ENCODE results near the gene PLPP4. TPM values are rescaled to one million over a fixed set of nuclear protein-coding genes. Genes with fewer than 3 reads are reported as not detected.

The PLPP4 gene
- total and polyA plus RNA-seq, 4 donors, result 0.18 to 0.51 TPM; not detected in 2

- WGBS, 2 donors, result 89 to 91% methylated on average over 2 of the region's 2 CpGs
- Histone ChIP-seq H3K27ac (ENCODE audit: low read depth in 1 of 2, low read length in 1 of 2) (no peak overlapping the region), H3K27me3 (ENCODE audit: control insufficient read depth in 3 of 3, insufficient read depth in 3 of 3, low read length in 2 of 3) (no peaks in the 10 kb centered on the region), H3K4me1 (ENCODE audit: control insufficient read depth in 5 of 5, insufficient read depth in 5 of 5, low read length in 5 of 5) (peaks cover 0 to 4% (median 0%) of the 10 kb centered on the region in 5 donors), H3K36me3 (ENCODE audit: control insufficient read depth in 4 of 4, insufficient read depth in 4 of 4, low read length in 4 of 4) (no peaks in the 10 kb centered on the region), H3K4me3 (no peak overlapping the region), H3K9ac (ENCODE audit: insufficient read depth in 1 of 2, low read length in 2 of 2) (no peak overlapping the region), H3K9me3 (ENCODE audit: control insufficient read depth in 4 of 4, insufficient read depth in 3 of 4, low read length in 3 of 4) (peaks cover 0 to 5% (median under 1%) of the 10 kb centered on the region in 4 donors)
- no peak for ATAC-seq (ENCODE audit: insufficient read depth, low FRiP score)
- no peak for DNase-seq
- TF ChIP-seq, protein P1, sequence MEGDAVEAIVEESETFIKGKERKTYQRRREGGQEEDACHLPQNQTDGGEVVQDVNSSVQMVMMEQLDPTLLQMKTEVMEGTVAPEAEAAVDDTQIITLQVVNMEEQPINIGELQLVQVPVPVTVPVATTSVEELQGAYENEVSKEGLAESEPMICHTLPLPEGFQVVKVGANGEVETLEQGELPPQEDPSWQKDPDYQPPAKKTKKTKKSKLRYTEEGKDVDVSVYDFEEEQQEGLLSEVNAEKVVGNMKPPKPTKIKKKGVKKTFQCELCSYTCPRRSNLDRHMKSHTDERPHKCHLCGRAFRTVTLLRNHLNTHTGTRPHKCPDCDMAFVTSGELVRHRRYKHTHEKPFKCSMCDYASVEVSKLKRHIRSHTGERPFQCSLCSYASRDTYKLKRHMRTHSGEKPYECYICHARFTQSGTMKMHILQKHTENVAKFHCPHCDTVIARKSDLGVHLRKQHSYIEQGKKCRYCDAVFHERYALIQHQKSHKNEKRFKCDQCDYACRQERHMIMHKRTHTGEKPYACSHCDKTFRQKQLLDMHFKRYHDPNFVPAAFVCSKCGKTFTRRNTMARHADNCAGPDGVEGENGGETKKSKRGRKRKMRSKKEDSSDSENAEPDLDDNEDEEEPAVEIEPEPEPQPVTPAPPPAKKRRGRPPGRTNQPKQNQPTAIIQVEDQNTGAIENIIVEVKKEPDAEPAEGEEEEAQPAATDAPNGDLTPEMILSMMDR (IDR thresholded peaks at IDR 0.05; ENCODE audit: control extremely low read depth, extremely low read depth), result no peak
Observed at GRCh38 chr10:120601999-120602398, 145.0 kb downstream of the PLPP4 start.

- H3K36me3 ChIP-seq (ENCODE audit: control insufficient read depth in 4 of 4, insufficient read depth in 4 of 4, low read length in 4 of 4), result no peaks in the 10 kb centered on the region
- WGBS, 2 donors, result 81 to 91% methylated on average over 3 of the region's 3 CpGs
- no peak for ATAC-seq (ENCODE audit: insufficient read depth, low FRiP score)
Observed at GRCh38 chr10:120605410-120605809, 148.4 kb downstream of the PLPP4 start.

GRCh38 chr10:120606051-120606764 lies 149.2 kb downstream of the PLPP4 start:
- Histone ChIP-seq H3K9ac (ENCODE audit: insufficient read depth in 1 of 2, low read length in 2 of 2) (no peak overlapping the region), H3K4me3 (no peak overlapping the region), H3K36me3 (ENCODE audit: control insufficient read depth in 4 of 4, insufficient read depth in 4 of 4, low read length in 4 of 4) (no peaks in the 10 kb centered on the region), H3K27me3 (ENCODE audit: control insufficient read depth in 3 of 3, insufficient read depth in 3 of 3, low read length in 2 of 3) (no peaks in the 10 kb centered on the region), H3K9me3 (ENCODE audit: control insufficient read depth in 4 of 4, insufficient read depth in 3 of 4, low read length in 3 of 4) (peaks cover 0 to 5% (median under 1%) of the 10 kb centered on the region in 4 donors), H3K27ac (ENCODE audit: low read depth in 1 of 2, low read length in 1 of 2) (no peak overlapping the region), H3K4me1 (ENCODE audit: control insufficient read depth in 5 of 5, insufficient read depth in 5 of 5, low read length in 5 of 5) (no peaks in the 10 kb centered on the region)
- DNase-seq (no peak), ATAC-seq (ENCODE audit: insufficient read depth, low FRiP score) (no peak)
- TF ChIP-seq, protein P1 (IDR thresholded peaks at IDR 0.05; ENCODE audit: control extremely low read depth, extremely low read depth), result no peak
- 83 to 85% methylated on average over 5 of the region's 5 CpGs for WGBS, 2 donors

More at GRCh38 chr10:120605410-120605809, 148.4 kb downstream of the PLPP4 start:
- Histone ChIP-seq H3K9me3 (ENCODE audit: control insufficient read depth in 4 of 4, insufficient read depth in 3 of 4, low read length in 3 of 4) (peaks cover 0 to 5% (median under 1%) of the 10 kb centered on the region in 4 donors), H3K27ac (ENCODE audit: low read depth in 1 of 2, low read length in 1 of 2) (no peak overlapping the region), H3K27me3 (ENCODE audit: control insufficient read depth in 3 of 3, insufficient read depth in 3 of 3, low read length in 2 of 3) (no peaks in the 10 kb centered on the region), H3K4me3 (no peak overlapping the region), H3K4me1 (ENCODE audit: control insufficient read depth in 5 of 5, insufficient read depth in 5 of 5, low read length in 5 of 5) (peaks cover 0 to 1% (median 0%) of the 10 kb centered on the region in 5 donors), H3K9ac (ENCODE audit: insufficient read depth in 1 of 2, low read length in 2 of 2) (no peak overlapping the region)
- TF ChIP-seq, protein P1 (IDR thresholded peaks at IDR 0.05; ENCODE audit: control extremely low read depth, extremely low read depth), result no peak
- no peak for DNase-seq
